ENCODE measurements around the gene TMEM18. TPM values are rescaled to one million over a fixed set of nuclear protein-coding genes. Genes with fewer than 3 reads are reported as not detected.

Gene TMEM18
- total RNA-seq, 1 experiment from 2014 or later: 49.6 TPM

- ChIA-PET CTCF (no interaction called here), POLR2A (no interaction called here)
- ATAC-seq (no peak), DNase-seq (ENCODE audit: low read depth, low spot score) (no peak)
- no peak overlapping the region for H3K4me3 ChIP-seq (ENCODE audit: low read depth in 2 of 2, low read length in 2 of 2)
- no peak overlapping the region for H3K27ac ChIP-seq (ENCODE audit: low read length)
- in situ Hi-C loops (cut with HindIII; ENCODE audit: low pct_unique_long_range_greater_than_20kb, low sequenced_read_pairs) (no loop called here), intact Hi-C loops (cut with micrococcal nuclease; ENCODE audit: unreplicated experiment) (no loop called here)
- 0 out of 2 replicates have a peak, but pooled peaks cover 5% of the 10 kb centered on the region for H3K9me3 ChIP-seq (ENCODE audit: control insufficient read depth, insufficient read depth, low read depth, low read length)
- TF ChIP-seq REST (IDR thresholded peaks at IDR 0.05; ENCODE audit: insufficient read depth in 1 of 2, low read depth in 2 of 2, low read length in 1 of 2): no peak
- no peak for TF ChIP-seq SIN3A (IDR thresholded peaks at IDR 0.05; ENCODE audit: borderline replicate concordance, insufficient read depth, low read depth, low read length)
- no peak for TF ChIP-seq TCF7L2 (IDR thresholded peaks at IDR 0.05; ENCODE audit: low read depth, low read length)
- no peak for TF ChIP-seq CTCF (IDR thresholded peaks at IDR 0.05)
- no peak for TF ChIP-seq POLR2AphosphoS5 (IDR thresholded peaks at IDR 0.05; ENCODE audit: low read depth, low read length)
- H3K36me3 ChIP-seq (ENCODE audit: control insufficient read depth, insufficient read depth, low read length): no peaks in the 10 kb centered on the region
- no peaks in the 10 kb centered on the region for H3K27me3 ChIP-seq (ENCODE audit: control insufficient read depth, insufficient read depth, low read length)
- no peaks in the 10 kb centered on the region for H3K4me1 ChIP-seq (ENCODE audit: control insufficient read depth, insufficient read depth, low read length)
- BruUV-seq (replicated peaks): no TSS peak
These were observed 54.8 kb downstream of the TMEM18 start for GRCh38 chr2:622357-622756.

- TF ChIP-seq POLR2AphosphoS5 (IDR thresholded peaks at IDR 0.05; ENCODE audit: low read depth, low read length) (no peak), CTCF (IDR thresholded peaks at IDR 0.05) (no peak), TCF7L2 (IDR thresholded peaks at IDR 0.05; ENCODE audit: low read depth, low read length) (no peak), SIN3A (IDR thresholded peaks at IDR 0.05; ENCODE audit: borderline replicate concordance, insufficient read depth, low read depth, low read length) (no peak)
- no TSS peak for BruUV-seq (replicated peaks)
These were observed 55.7 kb downstream of the TMEM18 start for GRCh38 chr2:621303-622099.

More at GRCh38 chr2:621303-622099, 55.7 kb downstream of the TMEM18 start:
- Histone ChIP-seq H3K9me3 (ENCODE audit: control insufficient read depth, insufficient read depth, low read depth, low read length) (0 out of 2 replicates have a peak, but pooled peaks cover 5% of the 10 kb centered on the region), H3K27me3 (ENCODE audit: control insufficient read depth, insufficient read depth, low read length) (no peaks in the 10 kb centered on the region), H3K4me1 (ENCODE audit: control insufficient read depth, insufficient read depth, low read length) (no peaks in the 10 kb centered on the region), H3K27ac (ENCODE audit: low read length) (no peak overlapping the region), H3K36me3 (ENCODE audit: control insufficient read depth, insufficient read depth, low read length) (no peaks in the 10 kb centered on the region), H3K4me3 (ENCODE audit: low read depth in 2 of 2, low read length in 2 of 2) (no peak overlapping the region)
- POLR2A ChIA-PET: no interaction called here
- ATAC-seq: no peak
- DNase-seq (ENCODE audit: low read depth, low spot score): no peak
- intact Hi-C loops (cut with micrococcal nuclease; ENCODE audit: unreplicated experiment) (no loop called here), in situ Hi-C loops (cut with HindIII; ENCODE audit: low pct_unique_long_range_greater_than_20kb, low sequenced_read_pairs) (no loop called here)
- CTCF ChIA-PET: no interaction called here
